CD14-positive monocyte (primary cell): ENCODE measurements around the gene CDKN1C. TPM values are rescaled to one million over a fixed set of nuclear protein-coding genes. Genes with fewer than 3 reads are reported as not detected.
A peak's percentile ranks its signal among the peaks of the same experiment; 100 is the strongest.

Experiments used
- DNase-seq, 3 donors: peaks; one replicate each; pipeline ENCODE4 v3.0.0-alpha.2; 2011 to 2022
- H2AFZ ChIP-seq: 2 replicates; pipeline ENCODE4 v1.6.0; 2012; ENCODE audit warnings: mild to moderate bottlenecking, low read depth, low read length, inconsistent platforms; ENCODE audit not compliant: insufficient read depth, poor library complexity, severe bottlenecking
- H3K27ac ChIP-seq, 2 donors: 1 replicate in 1 of 2; 2 replicates in 1 of 2; pipeline ENCODE4 v1.5.1; 2012 to 2013; ENCODE audit warnings: low read length in 2 of 2, control low read depth in 1 of 2, inconsistent platforms in 1 of 2, low read depth in 1 of 2, mild to moderate bottlenecking in 1 of 2
- H3K27me3 ChIP-seq, 2 donors: one replicate each; pipeline versions ENCODE4 v1.6.0 to v1.6.1; 2011 to 2013; ENCODE audit warnings: low read length in 2 of 2; ENCODE audit not compliant: control insufficient read depth in 2 of 2, insufficient read depth in 2 of 2
- H3K36me3 ChIP-seq, 2 donors: replicated peaks in 1 of 2; 1 replicate in 1 of 2; 2 replicates in 1 of 2; pipeline versions ENCODE4 v1.5.1 to v1.6.1; 2012 to 2013; ENCODE audit warnings: low read length in 2 of 2, control low read depth in 1 of 2, inconsistent platforms in 1 of 2, mild to moderate bottlenecking in 1 of 2; ENCODE audit not compliant: insufficient read depth in 2 of 2, control insufficient read depth in 1 of 2
- H3K4me1 ChIP-seq, 2 donors: 1 replicate in 1 of 2; 2 replicates in 1 of 2; pipeline versions ENCODE4 v1.5.1 to v1.6.1; 2012 to 2013; ENCODE audit warnings: low read length in 2 of 2, control low read depth in 1 of 2, inconsistent platforms in 1 of 2, mild to moderate bottlenecking in 1 of 2, moderate library complexity in 1 of 2; ENCODE audit not compliant: insufficient read depth in 2 of 2, control insufficient read depth in 1 of 2
- H3K4me2 ChIP-seq: replicated peaks from 2 replicates; pipeline ENCODE3; 2012; ENCODE audit warnings: low read length, moderate library complexity, mild to moderate bottlenecking; ENCODE audit not compliant: poor library complexity, severe bottlenecking; ENCODE audit errors: extremely low read depth
- H3K4me3 ChIP-seq, 3 experiments: fragments of 200-600 bp in 1 of 3; sonication (generic) in 1 of 3; replicated peaks in 1 of 3; 1 replicate in 2 of 3; 2 replicates in 1 of 3; pipeline ENCODE4 v1.5.1; 2011 to 2013; ENCODE audit warnings: low read length in 3 of 3, mild to moderate bottlenecking in 3 of 3, control low read depth in 2 of 3, low read depth in 2 of 3, inconsistent platforms in 1 of 3, moderate library complexity in 1 of 3
- H3K79me2 ChIP-seq: 2 replicates; pipeline ENCODE4 v1.6.0; 2012; ENCODE audit warnings: mild to moderate bottlenecking, control low read depth, inconsistent platforms, low read length, moderate library complexity; ENCODE audit not compliant: insufficient read depth
- H3K9ac ChIP-seq: 2 replicates; pipeline ENCODE4 v1.6.0; 2017; ENCODE audit warnings: low read length, mild to moderate bottlenecking; ENCODE audit not compliant: insufficient read depth, poor library complexity, severe bottlenecking
- H3K9me3 ChIP-seq, 2 donors: replicated peaks in 1 of 2; 1 replicate in 1 of 2; 2 replicates in 1 of 2; pipeline versions ENCODE4 v1.5.1 to v1.6.1; 2012 to 2013; ENCODE audit warnings: low read length in 2 of 2, control low read depth in 1 of 2; ENCODE audit not compliant: control insufficient read depth in 1 of 2, insufficient read depth in 1 of 2
- H4K20me1 ChIP-seq: 2 replicates; pipeline ENCODE4 v1.6.0; 2012; ENCODE audit warnings: mild to moderate bottlenecking, low read length, control low read depth, moderate library complexity; ENCODE audit not compliant: insufficient read depth
- H3K27ac Mint-ChIP-seq, 7 donors: one replicate each; pipeline ENCODE4 v1.8.0; 2020; ENCODE audit warnings: mild to moderate bottlenecking in 7 of 7, mixed read lengths in 7 of 7, moderate library complexity in 6 of 7, inconsistent platforms in 2 of 7
- H3K27me3 Mint-ChIP-seq, 3 donors: one replicate each; pipeline ENCODE4 v1.8.0; 2021 to 2022; ENCODE audit warnings: low read depth in 3 of 3, mild to moderate bottlenecking in 3 of 3, mixed read lengths in 3 of 3, moderate library complexity in 3 of 3, inconsistent platforms in 1 of 3
- H3K36me3 Mint-ChIP-seq, 2 donors: one replicate each; pipeline ENCODE4 v1.8.0; 2020; ENCODE audit warnings: mixed read lengths in 2 of 2, inconsistent platforms in 1 of 2, mild to moderate bottlenecking in 1 of 2
- H3K4me1 Mint-ChIP-seq: one replicate; pipeline ENCODE4 v1.8.0; 2020; ENCODE audit warnings: mild to moderate bottlenecking, mixed read lengths
- H3K4me3 Mint-ChIP-seq, 2 donors: one replicate each; pipeline ENCODE4 v1.8.0; 2020; ENCODE audit warnings: mild to moderate bottlenecking in 2 of 2, mixed read lengths in 2 of 2, moderate library complexity in 1 of 2
- H3K9me3 Mint-ChIP-seq, 7 donors: one replicate each; pipeline ENCODE4 v1.8.0; 2020 to 2022; ENCODE audit warnings: mixed read lengths in 7 of 7, mild to moderate bottlenecking in 6 of 7, moderate library complexity in 6 of 7, inconsistent platforms in 2 of 7
- CTCF ChIP-seq: fragments of 200-600 bp; IDR thresholded peaks from one replicate; pipeline ENCODE4 v1.8.0; 2022; ENCODE audit warnings: antibody characterized with exemption, mild to moderate bottlenecking
- WGBS: methylation state at CpG from one replicate; pipeline ENCODE4 v1.1.5; 2013; ENCODE audit warnings: missing lambda C conversion rate; ENCODE audit not compliant: insufficient coverage; 5-methylcytosine and 5-hydroxymethylcytosine counted together
- intact Hi-C, 2 donors: fragments of 100-400 bp; cut with micrococcal nuclease; formaldehyde crosslinking; loops; one replicate each; pipeline versions ENCODE4 v1.15.0 to v1.15.1; 2023
- polyA plus RNA-seq, 3 donors: library from polyadenylated mRNA; depleted of rRNA in 1 of 3; unstranded in 2 of 3; stranded (reverse) in 1 of 3; fragments of 300-500 nt in 2 of 3; fragments of >200 nt in 1 of 3; fragmentation: Illumina TruSeq in 2 of 3; gene quantifications; 1 replicate in 2 of 3; 2 replicates in 1 of 3; pipeline ENCODE4 v1.2.3, GENCODE V29; 2012 to 2021

The CDKN1C gene
- polyA plus RNA-seq, 3 donors: 3.2 to 36.4 (median 4.7) TPM

- peak overlapping the region; percentile 88 for H3K4me2 ChIP-seq
Measured at GRCh38 chr11:2891326-2892214, 6.0 kb upstream of the CDKN1C start.

More at GRCh38 chr11:2891326-2892214, 6.0 kb upstream of the CDKN1C start:
- H2AFZ ChIP-seq: peak overlapping the region; percentile 76
- peaks cover 0 to 3% (median 0%) of the 10 kb centered on the region in 7 donors for H3K9me3 Mint-ChIP-seq
- H3K4me1 Mint-ChIP-seq: peaks cover 25% of the 10 kb centered on the region
- TF ChIP-seq CTCF: no peak
- H3K9me3 ChIP-seq: no peaks in the 10 kb centered on the region
- peak overlapping the region in 3 of 7 donors; percentile 9 to 59 (median 56) for H3K27ac Mint-ChIP-seq
- peaks cover 19 to 24% of the 10 kb centered on the region in 2 donors for H3K4me1 ChIP-seq
- peaks cover 18 to 34% (median 21%) of the 10 kb centered on the region in 3 donors for H3K27me3 Mint-ChIP-seq
- intact Hi-C loops: no loop called here
- H3K79me2 ChIP-seq: no peaks in the 10 kb centered on the region
- H3K36me3 ChIP-seq: no peaks in the 10 kb centered on the region
- 57% methylated on average over 12 of the region's 17 CpGs for WGBS
- H3K36me3 Mint-ChIP-seq: peaks cover 4 to 10% of the 10 kb centered on the region in 2 donors
- H4K20me1 ChIP-seq: peaks cover 8% of the 10 kb centered on the region
- peak overlapping the region; percentile 63 for H3K9ac ChIP-seq
- H3K4me3 Mint-ChIP-seq: peak overlapping the region; percentile 72 to 80
- peak overlapping the region in 1 of 2 donors; percentile 68 for H3K27ac ChIP-seq
- no peak for DNase-seq
- H3K4me3 ChIP-seq: peak overlapping the region in 2 of 3 experiments; percentile 49 to 77
- H3K27me3 ChIP-seq: peaks cover 0 to 16% of the 10 kb centered on the region in 2 donors
